Uterus (tissue), 4 donors: ENCODE results near the gene HEATR5A. TPM values are rescaled to one million over a fixed set of nuclear protein-coding genes. Genes with fewer than 3 reads are reported as not detected.

Experiments used
- DNase-seq, 2 donors: peaks; one replicate each; pipeline ENCODE4 v3.0.0-alpha.2; 2019 to 2020
- H3K27ac ChIP-seq, 2 donors: fragments of 200-600 bp; sonication (generic); 1 replicate in 1 of 2; 2 replicates in 1 of 2; pipeline ENCODE4 v1.5.1; 2016 to 2018
- H3K27me3 ChIP-seq, 2 donors: fragments of 200-600 bp; sonication (generic); one replicate each; pipeline ENCODE4 v1.5.1; 2018 to 2019; ENCODE audit warnings: control low read depth in 1 of 2
- H3K36me3 ChIP-seq, 2 donors: fragments of 200-600 bp; sonication (generic); one replicate each; pipeline ENCODE4 v1.5.1; 2019; ENCODE audit warnings: control low read depth in 1 of 2
- H3K4me1 ChIP-seq, 2 donors: fragments of 200-600 bp; sonication (generic); one replicate each; pipeline ENCODE4 v1.5.1; 2018 to 2019; ENCODE audit warnings: control low read depth in 1 of 2
- H3K4me3 ChIP-seq, 2 donors: fragments of 200-600 bp; sonication (generic); 1 replicate in 1 of 2; 2 replicates in 1 of 2; pipeline ENCODE4 v1.5.1; 2018 to 2019; ENCODE audit warnings: mild to moderate bottlenecking in 1 of 2
- H3K9me3 ChIP-seq, 2 donors: fragments of 200-600 bp; sonication (generic); one replicate each; pipeline ENCODE4 v1.5.1; 2019; ENCODE audit warnings: control low read depth in 1 of 2
- POLR2A ChIP-seq, 2 donors: fragments of 450-650 bp; IDR thresholded peaks; one replicate each; pipeline ENCODE4 v1.6.1; 2016; ENCODE audit warnings: antibody characterized with exemption in 2 of 2, mild to moderate bottlenecking in 1 of 2, moderate library complexity in 1 of 2
- intact Hi-C: fragments of 100-400 bp; cut with DNase I; formaldehyde crosslinking; loops from one replicate; pipeline ENCODE4 v1.15.1; 2023; ENCODE audit warnings: low total_unique reads
- total RNA-seq, 4 donors: library from RNA; depleted of rRNA in 3 of 4; stranded (reverse); fragments of >200 nt in 3 of 4; gene quantifications; one replicate each; pipeline versions ENCODE4 v1.1.0 to v1.2.4, GENCODE V29; 2014 to 2023
- TF ChIP-seq, protein P1 (sequence below), 4 experiments: fragments of 200-600 bp in 2 of 4; fragments of 450-650 bp in 2 of 4; sonication (generic) in 2 of 4; IDR thresholded peaks; one replicate each; pipeline ENCODE4 v1.5.1; 2016 to 2019; ENCODE audit warnings: antibody characterized with exemption in 4 of 4, mild to moderate bottlenecking in 2 of 4, moderate library complexity in 1 of 4
- donor health status: DM: yes; HTN: yes; CAD: no.

Gene HEATR5A
- total RNA-seq, 4 donors from 2014 or later = 14.6 to 56.8 (median 38.8) TPM

DNA sequence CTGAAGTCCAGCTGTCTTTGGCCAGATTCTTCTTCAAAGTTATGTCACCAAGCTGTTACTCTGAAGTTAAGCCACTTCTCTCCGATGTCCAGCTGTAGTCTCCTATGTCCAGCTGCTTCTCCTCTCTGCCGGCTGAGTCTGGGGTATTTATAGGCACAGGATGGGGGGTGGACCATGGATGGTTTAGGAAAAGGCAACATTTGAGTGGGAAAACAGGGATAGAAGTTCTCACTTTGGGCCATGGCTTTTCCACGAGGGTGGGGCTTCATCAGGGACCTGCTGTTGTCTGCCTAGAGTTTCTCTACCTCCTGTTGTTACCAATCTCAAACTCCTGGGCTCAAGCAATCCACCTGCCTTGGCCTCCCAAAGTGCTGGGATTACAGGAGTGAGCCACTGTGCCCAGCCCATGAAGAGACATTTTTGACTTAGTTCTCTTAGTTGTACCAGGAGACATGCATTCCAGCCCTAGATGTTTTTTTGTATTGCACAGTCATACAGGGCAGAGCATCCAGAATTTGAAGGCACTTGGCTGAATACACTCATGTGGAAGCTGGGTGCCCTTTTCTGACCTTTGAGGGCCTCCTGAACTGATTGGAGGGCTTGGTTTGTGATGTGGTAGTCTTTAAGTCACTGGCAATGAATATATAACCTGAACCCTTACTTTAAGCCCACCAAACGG is 132.9 kb downstream of the HEATR5A start:
- DNase-seq = no peak
- no peaks in the 10 kb centered on the region for H3K27me3 ChIP-seq
- H3K27ac ChIP-seq = no peak overlapping the region
- intact Hi-C loops = no loop called here
- no peaks in the 10 kb centered on the region for H3K9me3 ChIP-seq
- no peak for TF ChIP-seq POLR2A (IDR thresholded peaks at IDR 0.05)
- no peak overlapping the region for H3K4me3 ChIP-seq
- no peaks in the 10 kb centered on the region for H3K36me3 ChIP-seq
- no peaks in the 10 kb centered on the region for H3K4me1 ChIP-seq

DNA sequence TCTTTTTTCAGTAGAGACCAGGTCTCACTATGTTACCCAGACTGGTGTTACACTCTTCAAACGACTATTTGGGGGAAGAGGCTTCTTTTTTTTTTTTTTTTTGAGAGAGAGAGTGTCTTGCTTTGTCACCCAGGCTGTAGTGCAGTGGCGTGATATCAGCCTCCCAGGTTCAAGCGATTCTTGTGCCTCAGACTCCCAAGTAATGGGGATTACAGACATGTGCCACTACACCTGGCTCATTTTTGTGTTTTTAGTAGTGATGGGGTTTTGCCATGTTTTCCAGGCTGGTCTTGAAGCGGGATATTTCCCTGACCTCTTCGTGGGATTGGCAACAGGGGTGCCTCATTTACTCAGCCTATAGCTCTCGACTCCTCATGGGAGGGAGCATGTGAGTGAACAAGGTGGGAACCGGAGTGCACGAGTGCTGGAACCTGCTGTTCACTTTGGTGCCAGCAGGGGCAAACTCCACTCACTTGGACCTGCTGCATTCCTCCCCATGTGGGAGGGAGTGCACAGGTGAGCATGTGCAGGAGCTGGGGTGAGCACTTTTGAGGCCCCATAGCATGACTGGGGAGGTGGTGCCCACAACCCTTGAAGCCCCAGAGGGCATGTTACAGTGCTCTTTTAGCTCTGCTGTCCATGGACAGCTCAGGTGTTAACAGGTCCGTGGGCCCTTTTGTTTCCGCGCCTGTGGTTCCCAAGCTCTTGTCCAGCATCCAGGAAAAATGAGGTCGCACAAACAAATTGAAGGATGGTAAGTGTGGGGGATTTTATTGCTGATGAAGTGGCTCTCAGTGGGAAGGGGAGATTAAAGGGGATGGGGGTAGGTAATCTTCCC is 133.7 kb downstream of the HEATR5A start:
- Histone ChIP-seq H3K27ac (no peak overlapping the region), H3K36me3 (no peaks in the 10 kb centered on the region), H3K4me3 (no peak overlapping the region), H3K4me1 (no peaks in the 10 kb centered on the region), H3K9me3 (no peaks in the 10 kb centered on the region), H3K27me3 (no peaks in the 10 kb centered on the region)
- intact Hi-C loops = no loop called here
- no peak for DNase-seq
- no peak for TF ChIP-seq POLR2A (IDR thresholded peaks at IDR 0.05)
- TF ChIP-seq, protein P1, sequence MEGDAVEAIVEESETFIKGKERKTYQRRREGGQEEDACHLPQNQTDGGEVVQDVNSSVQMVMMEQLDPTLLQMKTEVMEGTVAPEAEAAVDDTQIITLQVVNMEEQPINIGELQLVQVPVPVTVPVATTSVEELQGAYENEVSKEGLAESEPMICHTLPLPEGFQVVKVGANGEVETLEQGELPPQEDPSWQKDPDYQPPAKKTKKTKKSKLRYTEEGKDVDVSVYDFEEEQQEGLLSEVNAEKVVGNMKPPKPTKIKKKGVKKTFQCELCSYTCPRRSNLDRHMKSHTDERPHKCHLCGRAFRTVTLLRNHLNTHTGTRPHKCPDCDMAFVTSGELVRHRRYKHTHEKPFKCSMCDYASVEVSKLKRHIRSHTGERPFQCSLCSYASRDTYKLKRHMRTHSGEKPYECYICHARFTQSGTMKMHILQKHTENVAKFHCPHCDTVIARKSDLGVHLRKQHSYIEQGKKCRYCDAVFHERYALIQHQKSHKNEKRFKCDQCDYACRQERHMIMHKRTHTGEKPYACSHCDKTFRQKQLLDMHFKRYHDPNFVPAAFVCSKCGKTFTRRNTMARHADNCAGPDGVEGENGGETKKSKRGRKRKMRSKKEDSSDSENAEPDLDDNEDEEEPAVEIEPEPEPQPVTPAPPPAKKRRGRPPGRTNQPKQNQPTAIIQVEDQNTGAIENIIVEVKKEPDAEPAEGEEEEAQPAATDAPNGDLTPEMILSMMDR (IDR thresholded peaks at IDR 0.05) = no peak

DNA sequence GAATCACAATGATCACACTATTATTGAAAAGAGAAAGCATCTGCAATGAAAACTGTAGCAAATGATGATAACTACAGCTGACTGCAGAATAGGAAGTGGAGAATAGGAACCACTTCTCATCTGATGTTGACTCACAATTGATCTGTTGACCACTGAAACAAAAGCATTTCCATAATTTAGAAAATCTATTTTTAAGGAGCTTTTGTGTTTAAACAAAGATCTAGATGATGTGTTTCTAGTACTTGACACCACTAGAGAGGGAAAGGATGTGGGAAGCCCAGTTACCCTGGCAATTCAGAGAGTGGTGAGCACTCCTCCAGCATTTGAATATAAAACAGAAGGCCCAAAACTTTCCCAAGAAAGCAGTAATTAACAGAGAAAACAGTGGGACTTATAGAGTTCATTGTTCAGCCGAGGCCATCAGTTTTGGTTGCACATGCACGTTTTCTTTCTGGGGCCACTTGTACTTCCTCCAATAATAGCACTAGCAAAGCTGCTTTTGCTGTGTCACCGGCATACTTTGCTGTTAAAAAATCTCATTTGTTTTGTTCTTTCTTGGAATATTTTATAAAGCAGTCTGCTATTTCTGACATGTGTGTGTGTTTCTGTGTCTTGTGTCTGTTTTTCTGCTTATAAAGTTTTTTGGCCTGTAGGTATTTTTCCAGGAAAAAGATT is 136.6 kb downstream of the HEATR5A start:
- Histone ChIP-seq H3K36me3 (no peaks in the 10 kb centered on the region), H3K9me3 (no peaks in the 10 kb centered on the region), H3K4me1 (no peaks in the 10 kb centered on the region), H3K27me3 (no peaks in the 10 kb centered on the region), H3K27ac (no peak overlapping the region), H3K4me3 (no peak overlapping the region)
- TF ChIP-seq, protein P1 (IDR thresholded peaks at IDR 0.05) = no peak
- TF ChIP-seq POLR2A (IDR thresholded peaks at IDR 0.05) = no peak
- no peak for DNase-seq
- intact Hi-C loops = no loop called here

DNA sequence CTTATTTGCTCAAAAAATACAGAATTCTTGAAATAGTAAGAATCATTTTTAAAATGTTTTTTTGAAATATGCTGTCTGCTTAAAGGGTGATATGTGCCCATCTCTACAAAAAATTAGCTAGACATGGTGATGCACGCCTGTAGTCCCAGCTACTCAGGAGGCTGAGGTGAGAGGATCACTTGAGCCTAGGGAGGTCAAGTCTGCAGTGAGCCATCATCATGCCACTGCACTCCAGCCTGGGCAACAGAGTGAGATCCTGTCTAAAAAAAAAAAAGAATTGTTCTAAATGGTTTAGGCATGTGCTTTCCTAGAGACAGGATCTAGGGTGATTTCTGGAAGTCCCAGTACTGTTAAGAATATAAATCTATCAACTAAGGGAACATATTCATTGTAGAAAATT is 137.2 kb downstream of the HEATR5A start:
- no peaks in the 10 kb centered on the region for H3K27me3 ChIP-seq
- H3K4me1 ChIP-seq = no peaks in the 10 kb centered on the region
- H3K36me3 ChIP-seq = no peaks in the 10 kb centered on the region
- no peak overlapping the region for H3K4me3 ChIP-seq
- H3K9me3 ChIP-seq = no peaks in the 10 kb centered on the region
- TF ChIP-seq, protein P1 (IDR thresholded peaks at IDR 0.05) = no peak
- no peak for TF ChIP-seq POLR2A (IDR thresholded peaks at IDR 0.05)
- no peak overlapping the region for H3K27ac ChIP-seq
- no peak for DNase-seq
- intact Hi-C loops = no loop called here

DNA sequence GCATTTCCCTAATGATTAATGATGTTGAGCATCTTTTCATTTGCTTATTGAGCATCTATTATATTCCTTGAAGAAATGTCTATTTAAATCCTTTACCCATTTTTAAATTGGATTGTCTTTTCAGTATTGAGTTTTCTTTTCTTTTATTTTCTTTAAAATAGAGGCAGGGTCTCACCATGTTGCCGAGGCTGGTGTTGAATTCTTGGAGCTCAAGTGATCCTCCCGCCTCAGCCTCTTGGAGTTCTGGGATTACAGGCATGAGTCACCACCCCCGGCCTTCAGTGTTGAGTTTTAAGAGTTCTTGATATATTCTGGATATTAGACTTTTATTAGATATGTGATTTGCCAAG is 139.5 kb downstream of the HEATR5A start:
- DNase-seq = no peak
- TF ChIP-seq POLR2A (IDR thresholded peaks at IDR 0.05) = no peak
- TF ChIP-seq, protein P1 (IDR thresholded peaks at IDR 0.05) = no peak
- Histone ChIP-seq H3K27ac (no peak overlapping the region), H3K4me1 (no peaks in the 10 kb centered on the region), H3K9me3 (no peaks in the 10 kb centered on the region), H3K36me3 (no peaks in the 10 kb centered on the region), H3K27me3 (no peaks in the 10 kb centered on the region), H3K4me3 (no peak overlapping the region)
- intact Hi-C loops = no loop called here
